HepG2 (cell line): Measurements from ENCODE around the gene SLC25A38. TPM values are rescaled to one million over a fixed set of nuclear protein-coding genes. Genes with fewer than 3 reads are reported as not detected.

Experiments used
- CENPX ChIP-seq: sonication (generic); formaldehyde crosslinking; IDR thresholded peaks from 2 replicates; pipeline ENCODE4 v1.9.0; 2021; ENCODE audit warnings: mild to moderate bottlenecking, missing genetic modification reagents, moderate library complexity
- GTF3A ChIP-seq: sonication (generic); formaldehyde crosslinking; conservative IDR thresholded peaks from 2 replicates; pipeline ENCODE4 v1.4.0; 2020; ENCODE audit warnings: mild to moderate bottlenecking, missing genetic modification reagents
- KAT2B ChIP-seq: fragments of 150-350 bp; IDR thresholded peaks from 2 replicates; pipeline ENCODE4 v1.6.1; 2014; ENCODE audit warnings: low read depth, low read length, borderline replicate concordance
- NAIF1 ChIP-seq: sonication (generic); formaldehyde crosslinking; IDR thresholded peaks from 2 replicates; pipeline ENCODE4 v1.5.0; 2020; ENCODE audit warnings: mild to moderate bottlenecking, missing genetic modification reagents, borderline replicate concordance
- NFE2 ChIP-seq: sonication (generic); formaldehyde crosslinking; IDR thresholded peaks from 2 replicates; pipeline ENCODE4 v1.4.0; 2020; ENCODE audit warnings: missing genetic modification reagents
- RARG ChIP-seq: sonication (generic); formaldehyde crosslinking; IDR thresholded peaks from 2 replicates; pipeline ENCODE4 v1.4.0; 2020; ENCODE audit warnings: low read depth, mild to moderate bottlenecking, missing genetic modification reagents
- SMARCE1 ChIP-seq: fragments of 450-650 bp; IDR thresholded peaks from 2 replicates; pipeline ENCODE4 v1.6.1; 2017; ENCODE audit warnings: borderline replicate concordance
- SP4 ChIP-seq: sonication (generic); formaldehyde crosslinking; IDR thresholded peaks from 2 replicates; pipeline ENCODE4 v1.8.1; 2023; ENCODE audit warnings: mild to moderate bottlenecking, missing genetic modification reagents
- SRSF9 ChIP-seq: fragments of 200-400 bp; formaldehyde crosslinking; IDR thresholded peaks from 2 replicates; pipeline ENCODE4 v1.6.1; 2018; ENCODE audit warnings: borderline replicate concordance, mild to moderate bottlenecking, low read depth, low read length; ENCODE audit not compliant: insufficient read depth, poor library complexity, severe bottlenecking
- STAG1 ChIP-seq: sonication (generic); formaldehyde crosslinking; IDR thresholded peaks from 2 replicates; pipeline ENCODE4 v1.4.0; 2020; ENCODE audit warnings: missing genetic modification reagents
- TAF1 ChIP-seq: sonication (generic); formaldehyde crosslinking; IDR thresholded peaks from 2 replicates; pipeline ENCODE4 v1.4.0; 2020; ENCODE audit warnings: missing genetic modification reagents
- TOPORS ChIP-seq: sonication (generic); formaldehyde crosslinking; IDR thresholded peaks from 2 replicates; pipeline ENCODE4 v1.8.0; 2023; ENCODE audit warnings: mild to moderate bottlenecking, missing genetic modification reagents
- ZBTB8A ChIP-seq: sonication (generic); formaldehyde crosslinking; IDR thresholded peaks from 2 replicates; pipeline ENCODE4 v1.4.0; 2020; ENCODE audit warnings: mild to moderate bottlenecking, low read depth, missing genetic modification reagents, borderline replicate concordance
- ZC3H4 ChIP-seq: sonication (generic); formaldehyde crosslinking; IDR thresholded peaks from 2 replicates; pipeline ENCODE4 v1.4.0; 2020; ENCODE audit warnings: missing genetic modification reagents, borderline replicate concordance
- ZFP36L2 ChIP-seq: sonication (generic); formaldehyde crosslinking; IDR thresholded peaks from 2 replicates; pipeline ENCODE4 v1.4.0; 2020; ENCODE audit warnings: missing genetic modification reagents
- ZFP82 ChIP-seq: sonication (generic); formaldehyde crosslinking; IDR thresholded peaks from 2 replicates; pipeline ENCODE4 v1.5.1; 2020; ENCODE audit warnings: mild to moderate bottlenecking, missing genetic modification reagents, borderline replicate concordance
- ZMYM4 ChIP-seq: sonication (generic); formaldehyde crosslinking; IDR thresholded peaks from 2 replicates; pipeline ENCODE4 v1.8.1; 2023; ENCODE audit warnings: mild to moderate bottlenecking, missing genetic modification reagents
- ZNF441 ChIP-seq: sonication (generic); formaldehyde crosslinking; IDR thresholded peaks from 2 replicates; pipeline ENCODE4 v1.7.0; 2021; ENCODE audit warnings: missing genetic modification reagents, borderline replicate concordance
- polyA plus RNA-seq, 8 experiments: library from polyadenylated mRNA; depleted of rRNA in 3 of 8; stranded (reverse) in 7 of 8; unstranded in 1 of 8; fragments of >200 nt; fragmentation: Illumina TruSeq in 4 of 8; extraction: Trizol in 4 of 8; gene quantifications; 2 replicates each; pipeline versions ENCODE4 v1.2.1 to v1.2.3, GENCODE V29; 2011 to 2016; ENCODE audit warnings: low read depth in 4 of 8, missing spikeins in 1 of 8, mixed read lengths in 1 of 8; ENCODE audit not compliant: insufficient read depth in 1 of 8
- total RNA-seq, 5 experiments: library from RNA; depleted of rRNA; stranded (reverse); fragments of >200 nt; fragmentation: Illumina TruSeq; extraction: Trizol; gene quantifications; 2 replicates each; pipeline ENCODE4 v1.2.3, GENCODE V29; 2016; ENCODE audit warnings: low read depth in 1 of 5
- TF ChIP-seq, protein P1 (sequence below): sonication (generic); formaldehyde crosslinking; IDR thresholded peaks from 2 replicates; pipeline ENCODE4 v1.4.0; 2020; ENCODE audit warnings: missing genetic modification reagents
- TF ChIP-seq, protein P2 (sequence below): IDR thresholded peaks from 2 replicates; pipeline ENCODE4 v1.6.1; 2016; ENCODE audit warnings: missing genetic modification reagents, missing compliant biosample characterization
- TF ChIP-seq, protein P3 (sequence below): sonication (generic); formaldehyde crosslinking; IDR thresholded peaks from 2 replicates; pipeline ENCODE4 v1.4.0; 2020; ENCODE audit warnings: mild to moderate bottlenecking, low read depth, missing genetic modification reagents
- TF ChIP-seq, protein P4 (sequence below): sonication (generic); formaldehyde crosslinking; IDR thresholded peaks from 2 replicates; pipeline ENCODE4 v1.9.0; 2022; ENCODE audit warnings: low read depth, missing genetic modification reagents
- TF ChIP-seq, protein P5 (sequence below): sonication (generic); formaldehyde crosslinking; conservative IDR thresholded peaks from 2 replicates; pipeline ENCODE4 v1.8.0; 2022; ENCODE audit warnings: mild to moderate bottlenecking, moderate library complexity, missing genetic modification reagents

SLC25A38 gene
- total and polyA plus RNA-seq, 2 of the 13 experiments (the other 11 are each of a cell fraction or from before 2014, with no cell fraction given): 32.5 to 35.4 TPM

DNA sequence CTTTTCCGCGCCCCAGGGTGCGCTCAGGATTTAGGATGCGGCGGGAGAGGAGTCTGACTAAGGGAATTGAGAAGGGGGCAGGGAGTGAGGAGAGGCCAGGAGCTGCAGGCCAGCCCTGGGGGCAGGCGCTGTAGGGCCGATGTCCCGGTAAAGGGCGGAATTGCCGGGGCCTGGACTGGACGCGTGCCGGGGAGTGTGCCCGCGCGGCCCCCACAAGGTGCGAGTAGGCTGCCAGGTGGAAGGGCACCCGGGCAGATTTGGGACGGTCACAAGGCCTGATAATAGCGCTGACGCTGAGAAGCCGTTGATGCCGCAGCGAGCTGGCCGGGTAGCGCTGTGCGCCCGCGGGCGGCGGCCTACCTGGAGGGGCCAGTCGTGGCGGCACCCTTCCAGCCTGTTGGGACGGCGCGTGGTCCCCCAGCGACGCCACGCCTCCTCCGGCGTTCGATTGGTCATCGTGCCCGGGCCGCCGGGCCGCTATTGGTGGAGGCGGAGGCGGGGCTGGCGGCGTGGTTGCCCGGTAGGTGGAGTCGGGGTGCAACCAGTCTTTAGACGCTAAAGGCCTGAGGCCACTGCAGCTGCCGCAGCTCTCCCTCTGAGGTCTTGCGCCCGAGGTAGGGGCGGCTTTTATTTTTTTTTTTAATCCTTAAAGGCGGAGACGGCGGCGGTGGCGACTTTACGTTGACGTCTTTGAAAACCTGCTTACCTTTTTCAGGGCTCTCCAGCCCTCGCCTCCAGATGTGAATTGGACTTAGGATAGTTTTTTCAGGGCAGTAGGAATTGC is 903 bp downstream of the SLC25A38 start (continued):
- TF ChIP-seq TOPORS (CRISPR knock-in tag) (no peak; the same call in 1 of the 2 replicates), SRSF9 (no peak), CENPX (CRISPR knock-in tag) (no peak), ZFP82 (peak; percentile 93; the same call in 1 of the 2 replicates), GTF3A (no peak), SMARCE1 (no peak), ZMYM4 (CRISPR knock-in tag) (peak; percentile 49; the same call in 1 of the 2 replicates), ZNF441 (no peak), KAT2B (no peak), ZBTB8A (CRISPR knock-in tag) (peak; percentile 58; the same call in 1 of the 2 replicates), STAG1 (no peak), NAIF1 (CRISPR knock-in tag) (no peak), NFE2 (CRISPR knock-in tag) (no peak), SP4 (CRISPR knock-in tag) (peak; percentile 88), ZFP36L2 (CRISPR knock-in tag) (no peak), RARG (CRISPR knock-in tag) (no peak), ZC3H4 (CRISPR knock-in tag) (no peak), TAF1 (CRISPR knock-in tag) (peak; percentile 84)
- TF ChIP-seq, protein P1, sequence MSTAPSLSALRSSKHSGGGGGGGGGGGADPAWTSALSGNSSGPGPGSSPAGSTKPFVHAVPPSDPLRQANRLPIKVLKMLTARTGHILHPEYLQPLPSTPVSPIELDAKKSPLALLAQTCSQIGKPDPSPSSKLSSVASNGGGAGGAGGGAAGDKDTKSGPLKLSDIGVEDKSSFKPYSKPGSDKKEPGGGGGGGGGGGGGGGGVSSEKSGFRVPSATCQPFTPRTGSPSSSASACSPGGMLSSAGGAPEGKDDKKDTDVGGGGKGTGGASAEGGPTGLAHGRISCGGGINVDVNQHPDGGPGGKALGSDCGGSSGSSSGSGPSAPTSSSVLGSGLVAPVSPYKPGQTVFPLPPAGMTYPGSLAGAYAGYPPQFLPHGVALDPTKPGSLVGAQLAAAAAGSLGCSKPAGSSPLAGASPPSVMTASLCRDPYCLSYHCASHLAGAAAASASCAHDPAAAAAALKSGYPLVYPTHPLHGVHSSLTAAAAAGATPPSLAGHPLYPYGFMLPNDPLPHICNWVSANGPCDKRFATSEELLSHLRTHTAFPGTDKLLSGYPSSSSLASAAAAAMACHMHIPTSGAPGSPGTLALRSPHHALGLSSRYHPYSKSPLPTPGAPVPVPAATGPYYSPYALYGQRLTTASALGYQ (CRISPR knock-in tag): no peak
- TF ChIP-seq, protein P2, sequence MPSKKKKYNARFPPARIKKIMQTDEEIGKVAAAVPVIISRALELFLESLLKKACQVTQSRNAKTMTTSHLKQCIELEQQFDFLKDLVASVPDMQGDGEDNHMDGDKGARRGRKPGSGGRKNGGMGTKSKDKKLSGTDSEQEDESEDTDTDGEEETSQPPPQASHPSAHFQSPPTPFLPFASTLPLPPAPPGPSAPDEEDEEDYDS (CRISPR knock-in tag): peak; percentile 92
- TF ChIP-seq, protein P3, sequence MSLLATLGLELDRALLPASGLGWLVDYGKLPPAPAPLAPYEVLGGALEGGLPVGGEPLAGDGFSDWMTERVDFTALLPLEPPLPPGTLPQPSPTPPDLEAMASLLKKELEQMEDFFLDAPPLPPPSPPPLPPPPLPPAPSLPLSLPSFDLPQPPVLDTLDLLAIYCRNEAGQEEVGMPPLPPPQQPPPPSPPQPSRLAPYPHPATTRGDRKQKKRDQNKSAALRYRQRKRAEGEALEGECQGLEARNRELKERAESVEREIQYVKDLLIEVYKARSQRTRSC: no peak
- TF ChIP-seq, protein P4, sequence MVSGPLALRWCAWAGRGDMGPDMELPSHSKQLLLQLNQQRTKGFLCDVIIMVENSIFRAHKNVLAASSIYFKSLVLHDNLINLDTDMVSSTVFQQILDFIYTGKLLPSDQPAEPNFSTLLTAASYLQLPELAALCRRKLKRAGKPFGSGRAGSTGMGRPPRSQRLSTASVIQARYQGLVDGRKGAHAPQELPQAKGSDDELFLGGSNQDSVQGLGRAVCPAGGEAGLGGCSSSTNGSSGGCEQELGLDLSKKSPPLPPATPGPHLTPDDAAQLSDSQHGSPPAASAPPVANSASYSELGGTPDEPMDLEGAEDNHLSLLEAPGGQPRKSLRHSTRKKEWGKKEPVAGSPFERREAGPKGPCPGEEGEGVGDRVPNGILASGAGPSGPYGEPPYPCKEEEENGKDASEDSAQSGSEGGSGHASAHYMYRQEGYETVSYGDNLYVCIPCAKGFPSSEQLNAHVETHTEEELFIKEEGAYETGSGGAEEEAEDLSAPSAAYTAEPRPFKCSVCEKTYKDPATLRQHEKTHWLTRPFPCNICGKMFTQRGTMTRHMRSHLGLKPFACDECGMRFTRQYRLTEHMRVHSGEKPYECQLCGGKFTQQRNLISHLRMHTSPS (CRISPR knock-in tag): peak; percentile 26; the same call in 1 of the 2 replicates
- TF ChIP-seq, protein P5, sequence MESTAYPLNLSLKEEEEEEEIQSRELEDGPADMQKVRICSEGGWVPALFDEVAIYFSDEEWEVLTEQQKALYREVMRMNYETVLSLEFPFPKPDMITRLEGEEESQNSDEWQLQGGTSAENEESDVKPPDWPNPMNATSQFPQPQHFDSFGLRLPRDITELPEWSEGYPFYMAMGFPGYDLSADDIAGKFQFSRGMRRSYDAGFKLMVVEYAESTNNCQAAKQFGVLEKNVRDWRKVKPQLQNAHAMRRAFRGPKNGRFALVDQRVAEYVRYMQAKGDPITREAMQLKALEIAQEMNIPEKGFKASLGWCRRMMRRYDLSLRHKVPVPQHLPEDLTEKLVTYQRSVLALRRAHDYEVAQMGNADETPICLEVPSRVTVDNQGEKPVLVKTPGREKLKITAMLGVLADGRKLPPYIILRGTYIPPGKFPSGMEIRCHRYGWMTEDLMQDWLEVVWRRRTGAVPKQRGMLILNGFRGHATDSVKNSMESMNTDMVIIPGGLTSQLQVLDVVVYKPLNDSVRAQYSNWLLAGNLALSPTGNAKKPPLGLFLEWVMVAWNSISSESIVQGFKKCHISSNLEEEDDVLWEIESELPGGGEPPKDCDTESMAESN (CRISPR knock-in tag): peak; percentile 41; the same call in 1 of the 2 replicates
